HG02678 (cell line): ENCODE results near the gene SMYD3.
A peak's percentile ranks its signal among the peaks of the same experiment; 100 is the strongest.

Experiments
- ATAC-seq: cut with Tn5 transposase; IDR thresholded peaks from one replicate; pipeline ENCODE4 v1.9.1; 2021; ENCODE audit warnings: mild to moderate bottlenecking, moderate library complexity; ENCODE audit not compliant: unreplicated experiment

Gene SMYD3

DNA sequence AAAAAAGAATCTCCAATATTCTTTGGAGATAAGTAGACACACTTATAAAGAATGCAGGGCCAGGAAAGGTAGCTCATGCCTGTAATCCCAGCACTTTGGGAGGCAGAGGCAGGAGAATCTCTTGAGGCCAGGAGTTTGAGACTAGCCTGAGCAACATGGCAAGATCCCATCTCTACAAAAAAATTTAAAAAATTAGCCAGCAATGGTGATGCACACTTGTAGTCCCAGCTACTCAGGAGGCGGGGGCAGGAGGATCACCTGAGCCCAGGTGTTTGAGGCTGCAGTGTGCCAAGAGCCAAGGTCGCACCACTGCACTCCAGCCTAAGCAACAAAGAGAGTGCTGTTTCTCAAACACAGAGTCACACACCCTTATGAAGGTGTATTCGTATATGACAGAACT lies 385.0 kb downstream of the SMYD3 start:
- ATAC-seq = no peak

DNA sequence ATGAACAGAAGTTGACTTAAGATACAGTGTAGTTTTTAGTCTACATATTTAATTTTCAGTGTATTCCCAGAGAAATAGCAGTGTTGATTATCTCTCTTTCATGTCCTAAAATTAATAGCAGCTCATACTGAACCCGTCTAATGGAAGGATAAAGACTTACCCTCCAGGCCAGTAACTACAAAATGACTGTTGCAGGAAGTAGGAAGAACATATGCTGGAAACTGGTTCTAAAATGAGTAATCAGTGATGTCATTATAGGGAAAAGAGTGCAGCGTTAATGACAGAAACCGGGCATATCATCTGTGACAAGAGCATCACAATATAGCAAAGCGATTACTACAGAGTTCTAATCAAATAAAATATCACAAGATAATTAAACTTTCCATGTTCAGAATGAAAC lies 385.5 kb downstream of the SMYD3 start:
- no peak for ATAC-seq

DNA sequence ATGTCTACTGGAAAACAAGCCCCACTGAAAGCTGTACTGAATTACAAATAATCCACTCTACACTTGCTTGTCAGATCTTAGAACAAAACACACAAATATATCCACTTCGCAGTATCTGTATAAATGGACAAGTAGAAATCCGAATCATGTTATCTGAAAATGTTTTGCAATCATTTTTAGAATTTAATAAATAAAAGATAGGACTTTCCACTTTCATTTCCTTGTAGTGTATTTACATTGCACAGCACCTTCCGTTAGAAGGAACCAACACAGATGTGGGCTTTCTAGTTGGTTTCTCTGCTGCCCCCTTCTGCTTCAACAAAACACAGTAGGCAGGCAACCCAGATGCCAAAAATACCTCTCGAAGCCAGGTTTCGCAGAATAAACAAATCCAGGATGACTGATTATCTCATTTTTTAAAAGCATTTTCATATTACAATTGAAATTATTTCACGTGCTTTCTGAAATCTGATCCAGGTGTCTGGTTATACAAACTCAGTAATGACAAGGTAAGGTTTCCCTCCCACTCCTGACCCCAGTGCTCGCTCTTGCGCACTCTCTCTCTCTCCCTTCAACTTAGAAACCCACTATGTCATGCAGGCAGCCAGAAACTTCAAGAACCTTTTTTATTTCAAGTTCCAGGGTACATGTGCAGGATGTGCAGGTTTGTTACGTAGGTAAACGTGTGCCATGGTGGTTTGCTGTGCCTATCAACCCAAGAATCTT lies 389.9 kb downstream of the SMYD3 start:
- ATAC-seq = peak; percentile 90

DNA sequence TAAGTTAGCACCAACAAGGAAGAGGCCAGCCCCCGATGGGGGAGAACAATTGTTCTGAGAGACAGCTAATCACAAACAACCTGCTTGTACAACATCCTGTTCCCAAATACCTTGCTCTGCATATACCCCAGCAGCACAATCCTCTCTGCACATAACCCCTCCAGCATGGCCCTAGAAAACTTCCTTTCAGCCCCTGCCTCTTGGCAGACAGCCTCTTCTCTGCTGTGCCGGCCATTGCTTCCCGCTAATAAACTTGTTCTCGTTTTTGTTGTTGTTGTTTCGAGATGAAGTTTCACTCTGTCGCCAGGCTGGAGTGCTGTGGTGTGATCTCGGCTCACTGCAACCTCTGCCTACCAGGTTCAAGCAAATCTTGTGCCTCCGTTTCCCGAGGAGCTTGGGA lies 392.7 kb downstream of the SMYD3 start:
- ATAC-seq = no peak

DNA sequence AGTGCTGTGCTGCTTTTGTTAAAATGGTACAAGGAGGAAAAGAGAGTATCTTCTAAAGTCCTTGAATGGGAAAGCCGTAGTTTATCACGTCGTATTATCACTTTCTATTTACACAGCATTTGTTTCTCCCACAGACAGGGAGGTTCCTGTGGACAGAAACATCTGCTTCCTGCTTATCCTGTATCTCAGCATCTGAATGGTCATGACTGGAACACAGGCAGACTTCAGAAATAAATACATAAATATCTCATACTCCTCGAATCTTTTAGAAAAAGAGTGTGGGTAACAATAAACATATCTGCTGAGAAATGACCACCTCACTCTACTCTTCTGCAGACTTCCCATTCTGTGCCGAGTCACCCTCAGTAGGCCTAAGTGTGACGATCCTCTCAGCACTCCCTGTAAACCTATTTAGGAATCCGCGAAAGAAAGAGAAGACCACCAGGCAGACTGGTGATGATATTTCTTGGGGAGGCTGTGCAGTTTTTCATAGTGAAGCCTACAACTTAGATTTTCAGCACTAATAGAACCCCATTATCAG lies 393.5 kb downstream of the SMYD3 start:
- no peak for ATAC-seq

DNA sequence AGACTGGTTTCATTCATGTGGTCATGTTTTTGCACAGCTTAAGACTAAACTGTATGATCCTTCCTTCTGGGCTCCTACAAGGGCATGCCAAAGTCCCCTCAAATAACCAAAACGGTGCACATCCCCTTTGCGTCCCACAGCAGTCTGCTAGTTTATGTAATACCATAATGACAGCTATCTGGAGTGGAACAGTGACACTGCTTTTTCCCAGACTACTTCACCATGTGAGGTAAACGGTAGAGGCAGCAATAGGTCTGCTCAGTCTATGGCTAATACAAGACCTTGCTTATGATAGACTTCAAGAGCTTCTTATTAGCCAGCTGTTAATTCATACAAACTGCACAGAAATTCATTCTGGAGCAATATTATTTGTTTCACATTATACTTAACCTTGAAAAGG lies 395.5 kb downstream of the SMYD3 start:
- ATAC-seq = no peak

DNA sequence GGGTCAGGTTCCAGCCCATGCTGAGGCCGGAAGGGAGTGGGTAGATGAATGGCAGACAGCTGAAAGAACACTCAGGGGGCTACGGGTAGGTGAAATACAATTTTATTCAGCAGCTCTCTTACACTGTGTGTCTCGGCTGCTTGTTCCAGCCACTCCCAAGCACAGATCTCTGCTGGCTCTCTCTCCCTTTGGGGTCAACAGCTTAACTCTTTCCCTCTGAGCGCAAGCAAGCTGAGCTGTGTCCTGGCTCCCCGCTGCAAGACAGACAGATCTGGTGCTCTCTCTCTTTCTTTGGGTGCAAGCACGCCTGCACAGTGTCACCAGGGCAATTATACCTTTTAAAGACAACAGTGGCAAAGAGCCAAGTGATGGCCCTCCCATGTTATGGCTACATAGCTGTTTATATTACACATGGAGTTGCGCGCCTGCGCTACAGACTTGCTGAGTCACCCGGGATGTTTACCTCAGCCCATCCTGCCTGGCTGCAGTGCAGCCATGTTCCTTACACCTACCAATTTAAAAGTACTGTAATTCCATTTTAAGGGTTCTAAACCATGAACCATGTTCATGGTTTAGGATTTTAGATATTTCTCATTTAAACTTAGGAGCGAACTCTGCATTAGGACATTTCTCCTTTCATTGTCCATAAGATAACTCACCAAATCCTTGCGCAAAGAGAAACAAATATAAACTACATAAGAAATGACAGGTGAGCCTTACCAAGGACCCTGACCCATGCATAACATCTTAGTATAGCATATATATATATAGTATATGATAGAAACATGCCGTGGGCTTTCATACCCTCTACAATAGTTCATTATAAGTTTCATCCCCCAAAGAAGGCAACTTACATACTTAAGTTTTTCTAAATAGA lies 396.5 kb downstream of the SMYD3 start:
- no peak for ATAC-seq

DNA sequence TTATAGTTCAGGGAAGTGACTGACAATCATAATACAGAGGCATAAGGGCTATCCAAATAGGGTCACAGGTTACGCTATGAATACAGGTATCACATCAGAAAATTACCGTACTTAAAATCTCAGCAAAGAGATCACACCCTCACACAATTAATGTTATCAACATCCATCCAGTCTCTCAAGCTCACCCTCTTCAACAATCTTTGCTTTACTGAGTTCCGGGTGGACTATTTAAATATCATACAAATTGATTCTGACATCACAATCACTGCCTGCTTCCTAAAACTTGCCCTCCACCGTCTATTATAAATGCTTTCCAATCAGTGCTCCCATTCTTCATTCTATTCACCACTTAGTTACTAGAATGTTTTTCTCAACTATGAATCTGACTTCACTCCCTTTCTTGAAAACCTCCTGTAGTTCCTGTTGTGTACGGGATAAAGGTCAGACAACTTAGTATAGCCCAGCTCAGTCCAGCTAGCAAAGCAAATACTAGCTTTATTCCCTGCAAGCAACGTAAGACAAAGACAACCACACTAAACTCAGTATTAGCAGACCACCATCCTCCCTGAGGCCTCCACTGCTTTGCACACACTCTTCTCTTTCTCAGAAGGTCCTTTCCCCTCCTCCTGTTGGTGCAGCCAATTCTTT lies 398.7 kb downstream of the SMYD3 start:
- no peak for ATAC-seq

DNA sequence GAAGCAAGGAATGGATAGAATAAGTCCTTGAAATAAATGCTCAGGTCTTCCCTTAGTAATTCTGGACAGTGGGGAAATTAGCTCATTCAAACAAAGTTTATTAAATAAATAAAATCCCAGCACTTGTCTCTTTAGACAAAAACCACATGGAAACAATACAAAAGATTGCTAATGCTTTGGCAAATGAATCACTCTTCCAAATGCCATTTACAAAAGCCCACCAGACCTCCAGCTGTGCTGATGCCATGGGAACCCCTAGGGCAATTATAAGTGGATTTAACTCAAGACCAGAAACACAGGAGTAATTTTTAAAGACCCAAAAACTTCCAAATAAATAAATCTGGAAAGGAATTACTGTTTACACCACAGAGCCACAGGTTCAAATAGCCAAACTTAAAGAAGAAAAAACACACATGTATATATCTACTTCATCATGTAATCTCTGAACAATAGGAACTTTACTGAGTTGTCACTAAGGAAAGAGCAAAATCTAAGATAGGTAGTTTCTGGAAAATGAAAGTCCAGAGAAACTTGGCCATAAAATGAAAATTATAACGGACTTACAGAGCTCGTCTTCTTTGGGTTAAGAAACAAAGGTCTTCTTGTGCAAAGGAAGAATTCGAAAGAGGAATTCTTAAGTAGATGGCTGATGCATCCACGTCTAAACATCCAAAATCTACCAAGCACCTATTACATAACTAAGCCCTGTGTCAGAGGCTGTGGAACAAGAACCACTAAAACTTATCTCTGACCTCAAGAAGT lies 399.4 kb downstream of the SMYD3 start:
- no peak for ATAC-seq

DNA sequence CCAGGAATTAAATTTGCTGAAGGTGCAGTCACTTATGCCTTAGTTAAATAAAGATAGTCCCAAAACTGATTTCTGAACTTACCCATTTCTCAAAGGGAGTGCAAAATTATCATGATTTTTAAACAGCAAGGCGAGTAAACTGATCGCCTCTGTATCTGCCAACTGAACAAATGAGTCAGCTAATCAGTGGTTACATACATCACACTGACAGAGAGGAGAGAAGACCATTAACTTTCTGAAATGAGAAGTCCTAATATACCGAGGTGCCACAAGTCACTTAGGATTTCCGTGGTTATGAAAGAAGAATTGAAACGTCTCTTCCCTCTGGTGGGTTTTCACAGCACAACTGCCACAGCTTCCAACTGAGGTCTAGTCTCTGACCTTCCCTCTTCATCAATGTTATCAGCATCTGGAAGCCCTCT lies 400.7 kb downstream of the SMYD3 start:
- peak; percentile 78 for ATAC-seq

DNA sequence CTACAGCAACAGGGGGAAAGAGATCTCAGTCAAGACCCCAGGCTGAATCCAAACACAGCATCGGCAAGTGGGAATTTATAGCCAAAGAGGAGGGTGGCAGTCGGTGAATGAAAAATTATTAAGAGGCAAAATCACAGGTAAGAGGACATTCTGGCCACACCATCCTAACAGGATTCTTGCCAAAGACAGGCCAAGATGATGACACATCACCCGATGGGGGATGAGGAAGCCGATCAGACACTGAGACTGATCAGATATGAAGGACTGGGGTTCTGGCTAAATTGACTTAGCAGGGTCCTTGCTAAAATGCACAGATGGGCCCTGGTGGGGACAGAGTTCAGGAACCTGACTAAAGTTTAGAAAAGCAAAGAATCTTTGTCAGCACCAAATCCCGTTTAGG lies 402.2 kb downstream of the SMYD3 start:
- no peak for ATAC-seq

DNA sequence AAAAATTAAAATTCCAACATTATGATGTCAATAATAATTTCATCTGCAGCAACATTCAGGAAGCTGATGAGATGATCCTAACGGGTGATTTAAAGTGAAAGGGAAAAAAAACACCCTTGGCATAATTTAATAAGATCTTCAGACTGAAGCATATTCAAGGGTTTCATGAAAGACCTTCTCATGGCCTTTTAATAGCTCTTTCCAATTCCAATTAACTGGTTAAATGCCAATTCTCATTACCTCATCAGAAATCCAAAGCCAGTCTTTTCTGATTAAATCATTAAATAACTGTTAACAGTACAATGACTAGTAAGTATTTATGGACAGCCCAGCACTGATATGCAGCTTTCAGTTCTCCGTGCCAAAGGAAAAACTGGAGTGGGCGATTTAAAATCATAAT lies 407.5 kb downstream of the SMYD3 start:
- ATAC-seq = no peak

DNA sequence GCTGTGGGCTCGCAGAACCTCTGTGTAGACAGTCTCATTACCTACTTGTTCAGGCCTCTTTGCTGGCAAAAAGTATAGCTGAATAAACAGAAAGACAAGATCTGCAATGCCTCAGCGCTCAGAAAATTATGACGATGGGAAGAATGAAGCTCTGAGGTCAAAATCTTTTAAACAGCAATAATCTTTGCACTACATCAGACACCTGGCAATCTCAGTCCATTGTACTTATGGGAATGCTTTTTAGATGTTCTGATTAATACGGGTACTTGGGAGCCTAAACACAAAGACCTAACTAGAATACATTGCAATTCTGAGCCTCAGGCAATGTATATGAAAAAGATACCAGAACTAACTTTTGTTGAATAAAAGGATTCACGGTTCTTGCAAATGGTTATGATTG lies 410.7 kb downstream of the SMYD3 start:
- no peak for ATAC-seq

DNA sequence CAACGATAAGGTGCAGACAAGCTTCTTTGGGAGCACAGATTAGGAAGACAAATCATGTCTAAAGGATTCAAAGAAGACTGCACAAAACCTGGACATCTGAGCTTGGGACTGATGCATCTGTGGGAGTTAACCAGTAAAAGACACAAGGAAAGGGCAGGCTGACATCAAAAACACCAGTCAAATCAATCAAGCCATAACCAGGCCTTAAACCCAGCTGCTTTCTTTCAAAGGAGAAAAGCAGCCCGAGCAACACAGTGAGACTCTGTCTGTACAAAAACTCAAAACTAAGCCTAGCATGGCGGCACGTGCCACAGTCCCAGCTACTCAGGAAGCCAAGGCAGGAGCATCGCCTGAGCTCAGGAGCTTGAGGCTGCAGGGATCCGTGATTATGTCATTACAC lies 411.6 kb downstream of the SMYD3 start:
- ATAC-seq = no peak

DNA sequence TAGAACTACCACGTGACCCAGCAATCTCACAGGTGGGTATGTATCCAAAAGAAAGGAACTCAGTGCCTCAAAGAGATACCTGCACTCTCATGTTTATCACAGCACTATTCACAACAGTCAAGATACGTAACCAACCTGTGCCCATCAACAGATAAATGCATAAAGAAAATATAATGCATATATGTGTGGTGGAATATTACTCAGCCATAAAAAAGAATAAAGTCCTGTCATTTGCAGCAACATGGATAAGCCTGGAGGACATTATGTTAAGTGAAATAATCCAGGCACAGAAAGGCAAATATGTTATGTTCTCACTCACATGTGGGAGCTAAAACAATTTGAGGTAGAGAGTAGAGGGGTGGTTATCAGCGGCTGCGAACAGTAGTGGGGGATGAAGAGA lies 413.8 kb downstream of the SMYD3 start:
- ATAC-seq = no peak

DNA sequence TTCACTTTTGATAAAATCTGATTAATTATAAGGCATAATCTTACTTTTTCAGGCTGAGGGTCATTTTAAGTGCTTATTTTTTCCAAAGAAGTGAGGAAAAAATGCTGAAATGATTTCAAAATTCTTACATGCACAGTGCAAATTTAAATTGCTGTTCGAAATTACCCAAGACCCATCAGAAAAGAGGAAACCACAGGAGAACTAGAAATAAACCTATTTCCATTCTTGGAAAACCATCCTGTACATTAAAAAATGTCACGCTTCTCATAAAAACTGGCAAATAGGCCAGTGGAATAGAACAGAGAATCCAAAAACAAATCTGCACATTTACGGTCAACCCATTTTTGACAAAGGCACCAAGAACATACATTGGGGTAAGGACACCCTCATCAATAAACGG lies 414.9 kb downstream of the SMYD3 start:
- no peak for ATAC-seq

DNA sequence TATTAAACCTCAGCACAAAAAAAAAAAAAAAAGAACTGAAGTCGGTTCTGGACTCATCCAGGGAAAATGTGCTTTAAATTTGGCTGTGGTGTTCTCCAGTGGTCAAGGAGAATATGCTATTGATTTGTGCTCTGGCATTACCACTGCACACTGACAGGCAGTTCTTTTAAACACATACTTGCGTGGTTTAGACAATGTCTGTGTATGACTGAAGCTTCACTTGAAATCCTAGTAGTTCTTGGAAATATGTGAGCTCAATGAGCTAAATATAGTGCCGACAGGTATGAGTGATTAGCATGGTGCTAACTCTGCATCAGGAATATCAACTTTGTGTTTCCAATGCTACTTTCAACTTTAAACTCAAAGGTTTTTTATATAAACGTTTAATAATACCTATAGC lies 415.6 kb downstream of the SMYD3 start:
- ATAC-seq = no peak

DNA sequence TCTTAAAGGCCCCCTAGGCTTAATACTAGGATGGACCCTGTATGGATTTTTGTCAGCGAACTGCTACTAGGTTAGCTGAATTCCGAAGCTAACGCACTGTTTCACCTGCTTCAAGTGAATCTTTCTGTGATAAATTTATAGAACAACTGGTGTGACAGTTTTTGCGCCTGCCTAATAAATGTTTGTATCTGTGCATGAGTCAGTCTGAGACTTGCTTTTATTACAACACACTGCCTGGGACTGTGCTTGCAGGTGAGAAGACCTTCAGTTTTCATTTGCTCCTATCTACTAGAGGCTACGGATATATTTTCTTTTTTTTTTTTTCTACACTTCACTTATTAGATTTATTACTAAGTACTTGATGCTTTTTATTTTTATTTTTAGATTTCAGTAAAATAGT lies 420.9 kb downstream of the SMYD3 start:
- no peak for ATAC-seq

DNA sequence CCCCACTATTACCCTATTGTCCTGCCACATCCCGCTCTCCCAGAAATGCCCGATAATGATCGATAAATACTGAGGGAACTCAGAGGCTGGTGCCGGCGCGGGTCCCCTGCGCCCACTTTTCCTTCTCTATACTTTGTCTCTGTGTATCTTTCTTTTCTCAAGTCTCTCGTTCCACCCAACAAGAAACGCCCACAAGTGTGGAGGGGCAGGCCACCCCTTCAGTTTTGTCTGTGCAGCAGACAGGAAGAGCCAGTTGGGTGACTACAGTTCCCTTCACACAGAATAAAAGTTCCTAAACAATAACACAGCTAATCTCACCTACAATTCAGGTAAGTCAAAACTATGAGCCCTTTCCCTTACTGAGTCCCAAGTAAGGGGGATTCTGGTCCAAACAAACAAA lies 423.7 kb downstream of the SMYD3 start:
- no peak for ATAC-seq

DNA sequence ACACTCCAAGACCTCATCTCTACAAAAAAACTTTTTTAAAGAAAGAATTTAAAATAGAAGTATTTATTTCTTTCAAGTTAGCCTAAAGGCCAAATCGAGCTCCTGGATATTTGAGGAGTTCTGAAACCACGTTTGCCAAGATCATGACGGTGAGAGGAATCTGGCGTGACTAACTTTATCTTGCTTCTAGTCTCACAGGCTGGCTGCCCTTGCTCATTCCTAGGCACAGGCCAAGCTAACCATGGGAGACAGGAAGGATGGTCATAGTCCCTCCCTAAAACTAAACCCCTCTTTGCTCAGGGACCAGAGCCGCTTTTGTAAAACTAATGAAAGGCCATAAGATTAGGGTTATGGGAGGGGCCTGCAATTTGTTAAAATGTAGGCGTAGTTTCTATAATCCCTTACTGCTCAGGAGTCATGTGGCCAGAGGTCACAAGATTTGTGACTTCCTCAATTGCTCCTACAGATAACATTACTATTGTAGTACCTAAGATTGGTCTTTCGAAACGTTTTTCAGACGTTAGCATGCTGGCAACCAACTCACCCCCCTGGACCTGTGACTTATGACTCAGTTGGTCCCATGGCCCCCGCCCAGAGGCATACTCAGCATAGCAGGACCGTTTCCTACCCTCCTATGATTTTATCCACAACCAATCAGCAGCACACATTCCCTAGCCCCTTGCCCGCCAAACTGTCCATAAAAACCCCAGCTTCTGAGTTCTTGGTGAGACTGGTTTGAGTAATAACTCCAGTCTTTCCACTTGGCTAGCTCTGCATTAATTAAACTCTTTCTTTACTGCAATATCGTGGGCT lies 425.0 kb downstream of the SMYD3 start:
- ATAC-seq = no peak
